ENCODE results near the gene MS4A5. TPM values are rescaled to one million over a fixed set of nuclear protein-coding genes. Genes with fewer than 3 reads are reported as not detected.

MS4A5 gene
- not detected for total RNA-seq

GRCh38 chr11:60429272-60429671 lies at the start of gene MS4A5:
Gene MS4A5, plus strand, starts transcription at chr11:60429572. Its CDS starts 103 bp downstream, at chr11:60429675.

GRCh38 chr11:60396382-60396781 lies 33.0 kb upstream of the MS4A5 start, which contains the start of gene MS4A14:
Gene MS4A14, plus strand, starts transcription at chr11:60396459. Its CDS starts 120 bp downstream, at chr11:60396579.

GRCh38 chr11:60455531-60456042 lies 26.2 kb downstream of the MS4A5 start, which contains the start of gene MS4A1:
Gene MS4A1, plus strand, starts transcription at chr11:60455847. Its CDS starts 6,528 bp downstream, at chr11:60462375.

GRCh38 chr11:60492488-60493009 lies 63.2 kb downstream of the MS4A5 start, which contains the start of gene MS4A12:
Gene MS4A12, plus strand, starts transcription at chr11:60492778. Its CDS starts 4,541 bp downstream, at chr11:60497319.

Other genes starting within 250 kb of the MS4A5 start
- gene MS4A6A, start 246.5 kb upstream of the MS4A5 start, total RNA-seq = 2.5 TPM
- not detected for gene MS4A4E, start 186.4 kb upstream of the MS4A5 start, total RNA-seq
- gene MS4A4A, start 148.9 kb upstream of the MS4A5 start, total RNA-seq = 2.1 TPM
- gene MS4A6E, start 102.3 kb upstream of the MS4A5 start, total RNA-seq = not detected
- 2.1 TPM for gene MS4A7, start 51.0 kb upstream of the MS4A5 start, total RNA-seq
- not detected for gene MS4A14, start 33.1 kb upstream of the MS4A5 start, total RNA-seq
- gene MS4A1, start 26.3 kb downstream of the MS4A5 start, total RNA-seq = 0.23 TPM
- gene MS4A12, start 63.2 kb downstream of the MS4A5 start, total RNA-seq = not detected
- not detected for gene MS4A13, start 85.8 kb downstream of the MS4A5 start, total RNA-seq

All from diencephalon (tissue), 1 donor.